T-helper 1 cell (primary cell): Measurements from ENCODE around the gene ABTB1.
A peak's percentile ranks its signal among the peaks of the same experiment; 100 is the strongest.
"Not testable (repeated sequence)": the region's sequence is repeated elsewhere in the genome, so short reads cannot be mapped to it uniquely, and the experiment has no call there.

Source experiments
- DNase-seq, 5 donors: peaks; one replicate each; pipeline ENCODE4 v3.0.0-alpha.2; 2012 to 2020

The ABTB1 gene

DNA sequence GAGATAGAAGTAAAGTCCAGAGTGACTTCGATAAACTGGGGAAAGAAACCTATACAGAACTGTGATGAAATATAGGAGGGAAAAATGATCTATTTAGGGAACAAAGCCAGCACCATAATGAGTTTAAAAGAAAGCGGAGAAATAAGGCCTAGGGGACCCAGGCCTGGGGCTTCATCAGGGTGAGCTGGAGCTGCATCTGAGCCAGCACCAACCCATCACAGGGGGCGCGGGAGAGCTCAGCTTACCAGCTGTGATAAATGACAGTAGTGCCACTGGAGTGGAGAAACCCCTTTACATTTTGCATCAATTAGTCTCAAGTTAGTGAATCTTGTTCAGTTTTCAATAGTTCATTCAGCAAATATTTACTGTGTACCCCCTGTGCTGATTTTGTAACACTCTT is 22.5 kb upstream of the ABTB1 start:
- no peak for DNase-seq

DNA sequence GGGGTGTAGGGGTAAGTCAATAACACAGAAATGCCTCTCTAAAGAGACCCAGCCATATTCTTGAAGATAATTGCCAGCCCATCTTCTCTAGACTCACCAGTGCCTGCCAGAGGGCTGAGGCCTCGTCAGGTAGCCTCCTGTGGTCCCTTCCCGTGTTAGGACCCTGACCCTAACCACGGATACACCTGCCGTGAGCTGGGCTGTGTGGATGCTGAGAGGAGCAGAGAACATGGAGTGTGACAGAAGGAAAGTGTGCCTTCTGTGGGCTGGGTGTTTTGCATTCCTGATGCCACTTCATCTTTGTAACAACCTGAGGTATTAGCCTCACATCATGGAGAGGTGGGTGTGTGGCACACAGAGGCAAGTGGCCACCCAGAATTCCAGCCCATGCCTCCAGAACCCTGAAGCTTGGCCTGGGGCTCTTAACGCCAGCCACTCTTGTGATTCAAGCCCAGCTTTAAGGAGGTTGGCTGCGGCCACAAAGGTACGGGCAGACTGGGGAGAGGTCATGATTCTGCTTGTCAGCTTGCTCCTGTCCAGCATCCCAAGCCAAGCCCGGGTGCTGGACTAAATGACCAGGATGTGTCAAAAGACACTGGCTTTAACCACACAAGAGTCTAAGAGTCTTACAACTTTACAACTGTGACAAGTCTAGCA is 21.1 kb upstream of the ABTB1 start:
- DNase-seq = no peak

DNA sequence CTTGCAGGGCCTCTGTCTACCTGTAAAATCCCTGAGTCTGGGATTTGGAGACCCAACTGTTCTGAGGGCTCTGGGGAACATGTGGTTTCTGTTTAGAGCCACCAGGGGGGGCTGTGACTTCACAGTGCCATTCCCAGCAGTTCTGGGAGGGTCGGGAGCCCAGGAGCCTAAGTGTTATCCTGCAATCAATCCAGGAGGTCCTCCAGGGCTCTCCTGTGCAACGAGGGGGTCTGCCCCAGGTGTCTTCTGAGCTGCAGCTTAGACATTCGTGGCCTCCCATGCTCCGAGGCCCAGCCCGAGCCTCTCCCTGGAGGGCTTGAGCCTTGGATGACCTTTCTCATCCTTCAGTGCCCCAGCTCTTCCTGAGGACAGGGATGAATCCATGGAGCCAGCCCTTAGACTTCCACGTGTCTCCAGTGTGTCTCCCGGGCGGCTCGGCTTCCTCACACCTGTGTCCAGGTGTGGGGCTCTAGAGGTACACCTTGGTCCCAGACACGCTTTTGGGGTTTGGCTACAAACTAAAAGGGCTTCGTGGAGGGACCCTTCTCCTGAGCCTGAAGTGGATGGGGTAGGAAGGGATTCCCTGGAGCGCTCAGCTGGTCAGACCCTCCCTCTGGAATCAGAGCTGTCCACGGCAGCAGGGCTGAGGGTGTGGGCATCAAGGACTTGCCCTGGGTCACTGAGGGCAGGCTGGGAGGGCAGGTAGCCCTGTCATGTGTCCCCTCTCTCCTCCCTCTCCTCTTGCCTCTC is 20.3 kb upstream of the ABTB1 start:
- DNase-seq = no peak

DNA sequence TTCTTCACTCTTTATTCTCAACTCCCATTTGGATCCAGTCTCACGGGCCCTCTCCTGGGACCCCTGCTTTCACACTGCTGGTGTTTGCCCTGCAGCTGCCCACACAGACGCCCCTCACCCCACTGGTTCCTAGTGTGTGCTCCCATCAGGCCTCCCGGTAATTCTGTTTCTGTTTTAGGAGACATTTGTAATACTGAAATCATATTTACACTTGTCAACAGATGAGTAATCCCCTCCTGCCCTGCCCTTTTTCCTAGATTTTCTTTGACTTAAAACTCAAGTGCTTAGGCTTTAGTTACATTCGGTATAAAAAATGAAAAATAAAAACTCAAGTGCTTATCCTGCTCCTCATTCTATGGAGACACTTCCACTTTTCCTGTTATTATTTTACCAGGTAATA is 18.4 kb upstream of the ABTB1 start:
- no peak for DNase-seq

DNA sequence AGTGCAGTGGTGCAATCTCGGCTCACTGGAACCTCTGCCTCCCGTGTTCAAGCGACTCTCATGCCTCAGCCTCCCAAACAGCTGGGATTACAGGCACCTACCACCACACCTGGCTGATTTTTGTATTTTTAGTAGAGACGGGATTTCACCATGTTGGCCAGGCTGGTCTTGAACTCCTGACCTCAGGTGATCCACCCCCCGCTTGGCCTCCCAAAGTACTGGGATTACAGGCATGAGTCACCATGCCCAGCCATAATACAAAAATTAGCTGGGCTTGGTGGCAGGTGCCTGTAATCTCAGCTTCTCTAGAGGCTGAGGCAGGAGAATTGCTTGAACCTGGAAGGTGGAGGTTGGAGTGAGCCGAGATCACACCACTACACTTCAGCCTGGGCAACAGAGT is 17.8 kb upstream of the ABTB1 start:
- DNase-seq = not testable (repeated sequence)

DNA sequence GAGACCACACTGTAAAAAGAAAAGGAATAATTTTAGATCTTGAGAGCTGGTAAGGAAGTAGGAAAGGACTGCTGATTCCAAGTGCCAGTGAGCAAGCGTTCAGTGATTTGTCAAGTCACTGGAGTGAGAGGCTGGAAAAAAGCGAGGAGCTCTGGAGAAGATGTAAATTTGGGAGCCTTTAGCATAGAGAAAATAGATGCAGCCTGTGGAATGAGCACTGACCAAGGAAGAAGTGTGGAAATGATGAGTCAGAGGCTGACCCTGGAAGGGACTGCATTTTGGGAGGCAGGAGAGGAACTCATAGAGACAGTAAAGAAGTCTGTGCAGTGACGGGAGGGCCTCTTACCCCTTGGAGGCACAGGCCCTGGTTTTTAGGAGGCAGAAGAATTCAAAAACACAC is 17.1 kb upstream of the ABTB1 start:
- no peak for DNase-seq

DNA sequence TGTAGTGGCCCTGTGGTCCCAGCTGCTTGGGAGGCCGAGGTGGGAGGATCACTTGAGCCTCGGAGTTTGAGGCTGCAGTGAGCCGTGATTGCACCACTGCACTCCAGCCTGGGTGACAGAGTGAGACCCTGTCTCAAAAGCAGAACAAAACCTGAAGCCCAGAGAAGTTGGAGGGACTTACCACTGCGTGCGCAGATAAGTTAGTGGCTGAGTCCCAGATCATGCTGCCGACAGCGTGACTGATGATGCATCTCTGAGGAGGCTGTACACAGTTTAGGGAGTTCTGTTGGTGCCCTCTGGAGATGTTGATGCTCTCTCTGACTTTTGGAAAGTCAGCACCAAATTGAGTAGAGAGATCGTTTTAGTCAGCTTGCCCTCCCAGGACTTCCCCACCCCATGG is 15.8 kb upstream of the ABTB1 start:
- no peak for DNase-seq

DNA sequence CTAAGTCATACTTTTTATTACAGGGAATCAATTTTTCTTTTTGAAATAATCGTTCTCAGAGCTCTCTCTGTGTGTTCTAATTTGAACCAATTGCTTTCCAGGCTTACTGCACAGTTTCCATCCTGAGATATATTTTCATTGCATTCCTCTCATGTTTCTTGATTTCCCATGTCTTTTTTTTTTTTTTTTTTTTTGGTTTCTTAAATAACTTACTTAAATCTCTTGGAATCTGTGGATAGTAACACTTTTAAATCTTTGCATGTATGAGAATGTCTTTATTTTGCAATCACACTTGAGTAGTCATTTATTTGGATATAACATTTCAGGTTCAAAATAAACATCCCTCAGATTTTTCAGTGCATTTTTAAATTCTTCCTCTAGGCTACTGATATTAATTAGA is 14.5 kb upstream of the ABTB1 start:
- DNase-seq = no peak

DNA sequence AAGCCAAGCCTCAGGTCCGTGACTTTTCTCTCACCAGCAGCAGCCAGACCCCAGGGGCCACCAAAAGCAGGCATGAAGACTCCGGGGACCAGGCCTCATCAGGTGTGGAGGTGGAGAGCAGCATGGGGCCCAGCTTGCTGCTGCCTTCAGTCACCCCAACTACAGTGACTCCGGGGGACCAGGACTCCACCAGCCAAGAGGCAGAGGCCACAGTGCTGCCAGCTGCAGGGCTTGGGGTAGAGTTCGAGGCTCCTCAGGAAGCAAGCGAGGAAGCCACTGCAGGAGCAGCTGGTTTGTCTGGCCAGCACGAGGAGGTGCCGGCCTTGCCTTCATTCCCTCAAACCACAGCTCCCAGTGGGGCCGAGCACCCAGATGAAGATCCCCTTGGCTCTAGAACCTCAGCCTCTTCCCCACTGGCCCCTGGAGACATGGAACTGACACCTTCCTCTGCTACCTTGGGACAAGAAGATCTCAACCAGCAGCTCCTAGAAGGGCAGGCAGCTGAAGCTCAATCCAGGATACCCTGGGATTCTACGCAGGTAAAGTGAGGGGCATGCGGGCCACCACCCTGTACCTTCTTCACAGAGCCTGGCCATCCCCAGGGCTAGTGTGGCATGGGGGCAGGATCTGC is 12.0 kb upstream of the ABTB1 start:
- no peak for DNase-seq

DNA sequence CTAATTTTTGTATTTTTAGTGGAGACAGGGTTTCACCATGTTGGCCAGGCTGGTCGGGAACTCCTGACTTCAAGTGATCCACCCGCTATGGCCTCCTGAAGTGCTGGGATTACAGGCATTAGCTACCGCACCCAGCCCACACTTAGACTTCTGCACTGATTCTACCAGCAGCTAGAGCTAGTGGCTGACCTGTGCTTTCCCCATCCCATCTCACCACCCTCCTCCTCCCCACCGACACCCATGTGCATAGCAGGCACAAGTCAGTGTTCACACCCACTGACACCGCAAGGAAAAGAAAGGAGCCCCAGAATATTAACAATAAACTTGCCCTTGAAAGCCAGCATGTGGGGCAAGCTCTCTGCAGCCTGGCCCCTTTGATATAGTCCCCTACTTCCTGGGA is 11.2 kb upstream of the ABTB1 start:
- no peak for DNase-seq

DNA sequence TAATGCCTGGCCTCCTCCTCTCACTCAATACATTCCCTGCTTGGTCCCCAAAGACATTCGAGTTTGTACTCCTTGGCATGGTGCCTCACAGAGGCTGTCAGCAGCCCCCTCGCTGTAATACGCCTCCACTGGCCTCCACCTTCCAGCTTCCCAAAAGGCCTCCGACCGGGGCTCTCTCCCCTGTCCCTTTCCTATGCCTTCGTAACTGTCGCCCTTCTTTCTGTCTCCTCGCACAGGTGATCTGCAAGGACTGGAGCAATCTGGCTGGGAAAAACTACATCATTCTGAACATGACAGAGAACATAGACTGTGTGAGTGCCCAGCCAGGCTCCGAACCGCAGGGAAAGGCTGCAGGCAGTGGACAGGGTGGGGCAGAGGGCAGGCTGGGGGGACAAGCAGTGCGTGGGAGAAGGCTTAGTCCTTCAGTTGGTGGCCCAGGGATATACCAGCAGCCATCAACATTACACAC is 10.7 kb upstream of the ABTB1 start:
- DNase-seq = no peak

DNA sequence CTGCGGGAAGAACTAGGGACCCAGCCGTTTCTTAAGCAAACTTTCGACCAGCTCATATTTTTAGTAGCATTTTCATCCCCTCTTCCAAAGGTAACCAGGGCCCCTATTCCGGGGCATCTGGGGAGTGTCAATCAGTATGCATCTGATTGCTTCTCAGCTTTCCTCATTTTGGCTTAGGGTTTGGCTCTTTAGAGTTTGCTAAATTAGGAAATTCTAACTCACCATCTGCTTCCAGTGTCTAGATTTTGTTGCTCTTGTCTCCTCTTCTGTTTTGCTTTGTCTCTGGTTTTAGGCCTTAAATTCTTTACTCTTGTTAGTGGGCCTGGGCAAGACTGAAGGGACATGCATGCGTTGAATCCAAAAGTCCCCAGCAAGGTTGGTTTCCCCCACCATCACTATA is 9.6 kb upstream of the ABTB1 start:
- DNase-seq = no peak

DNA sequence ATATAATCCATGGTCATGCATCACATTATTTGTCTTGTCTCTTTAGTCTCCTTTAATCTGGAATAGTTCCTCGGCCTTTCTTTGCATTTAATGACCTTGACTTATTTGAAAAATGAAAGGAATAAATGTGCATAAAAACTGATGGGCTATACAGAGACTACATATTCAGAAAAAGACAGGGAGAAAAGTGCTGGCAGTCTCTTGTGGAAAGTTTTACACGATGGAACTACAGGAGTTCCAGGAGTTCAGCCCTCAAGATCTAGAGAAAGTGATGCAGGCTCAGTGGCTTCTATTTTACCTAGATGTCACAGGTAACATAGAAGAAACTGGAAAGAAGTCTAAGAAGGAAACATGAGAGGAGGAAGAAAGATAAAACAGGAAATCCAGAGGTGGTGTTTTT is 7.6 kb upstream of the ABTB1 start:
- no peak for DNase-seq

DNA sequence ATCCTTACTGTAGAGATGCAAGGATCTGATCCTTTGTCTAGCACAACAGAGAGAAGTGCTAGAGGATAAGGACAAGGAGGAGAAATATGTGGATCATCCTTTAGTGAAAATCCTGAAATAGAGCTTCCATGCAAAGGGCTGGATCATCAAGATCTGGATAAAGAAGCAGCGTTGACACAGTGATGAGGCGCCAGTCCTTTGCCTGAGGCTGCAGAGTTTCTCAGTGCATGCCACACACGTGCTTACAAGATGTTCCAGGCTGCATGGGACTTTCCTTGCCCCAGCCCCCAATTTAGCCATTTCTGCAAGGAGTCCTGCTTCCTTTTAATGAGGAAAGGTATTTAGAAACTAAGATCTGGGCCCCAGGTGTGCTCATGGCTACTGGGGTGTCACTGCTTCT is 7.2 kb upstream of the ABTB1 start:
- no peak for DNase-seq

DNA sequence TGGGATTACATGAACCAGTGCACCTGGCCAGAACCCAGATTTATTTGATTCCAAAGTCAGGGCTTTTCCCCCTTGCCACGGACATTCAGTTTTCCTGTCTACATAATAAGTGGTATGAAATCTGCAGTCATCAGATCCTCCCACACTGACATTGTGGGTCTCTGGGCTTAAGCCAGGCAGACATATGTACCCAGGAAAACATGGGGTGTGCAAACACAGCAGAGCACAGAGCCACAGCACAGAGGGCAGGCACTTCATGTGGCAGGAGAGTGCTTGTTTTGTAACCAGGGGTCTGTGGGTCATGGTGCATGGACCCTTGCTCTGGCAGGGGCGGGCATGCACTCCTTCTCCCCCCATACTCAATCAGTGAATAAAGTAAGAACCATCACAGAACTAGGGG is 6.1 kb upstream of the ABTB1 start:
- no peak for DNase-seq

DNA sequence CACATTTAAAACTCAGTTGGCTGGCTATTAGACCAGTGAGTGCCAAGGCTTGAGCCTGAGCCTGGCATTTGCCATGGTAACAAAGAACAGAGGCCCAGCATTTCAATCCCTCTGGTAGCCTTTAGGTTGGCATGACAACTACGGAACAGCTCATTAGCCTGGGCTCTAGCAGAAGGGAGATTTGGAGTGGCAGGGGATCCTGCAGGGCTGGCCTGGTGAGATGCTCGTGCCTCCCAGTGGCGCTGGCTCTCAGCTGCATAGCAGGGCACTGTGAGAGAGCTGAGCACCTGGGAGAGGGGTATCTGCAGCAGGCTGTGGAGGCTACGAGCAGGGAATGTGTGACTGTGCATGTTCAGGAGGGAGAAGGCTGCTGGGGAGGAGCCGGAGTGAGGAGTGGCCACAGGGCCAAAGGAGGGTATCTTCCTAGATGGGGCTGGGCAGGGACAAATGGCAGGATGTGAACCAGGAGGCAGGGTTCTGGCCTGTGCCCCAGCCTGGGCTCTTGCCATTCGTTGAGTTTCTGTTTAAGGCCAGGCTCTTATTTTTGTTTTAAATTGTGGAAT is 5.6 kb upstream of the ABTB1 start:
- DNase-seq = no peak

DNA sequence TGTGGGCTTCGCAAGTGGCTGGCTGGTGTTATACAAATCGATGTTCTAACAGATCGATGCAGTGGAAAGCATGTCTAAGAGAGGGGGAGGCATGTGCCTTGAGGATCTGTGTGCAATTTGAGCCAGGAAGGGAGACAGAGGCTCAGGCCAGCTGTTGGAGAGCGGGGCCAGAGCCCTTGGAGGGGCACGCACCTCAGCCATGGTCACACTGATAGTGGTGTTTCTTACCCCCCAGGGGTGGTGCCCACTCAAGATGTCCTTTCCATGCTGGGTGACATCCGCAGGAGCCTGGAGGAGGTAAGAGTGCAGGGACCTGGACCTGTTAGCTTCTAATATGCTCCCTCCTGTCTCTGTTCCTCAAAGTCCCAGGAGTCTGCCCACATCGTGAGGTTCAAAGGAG is 3.8 kb upstream of the ABTB1 start:
- DNase-seq = no peak

DNA sequence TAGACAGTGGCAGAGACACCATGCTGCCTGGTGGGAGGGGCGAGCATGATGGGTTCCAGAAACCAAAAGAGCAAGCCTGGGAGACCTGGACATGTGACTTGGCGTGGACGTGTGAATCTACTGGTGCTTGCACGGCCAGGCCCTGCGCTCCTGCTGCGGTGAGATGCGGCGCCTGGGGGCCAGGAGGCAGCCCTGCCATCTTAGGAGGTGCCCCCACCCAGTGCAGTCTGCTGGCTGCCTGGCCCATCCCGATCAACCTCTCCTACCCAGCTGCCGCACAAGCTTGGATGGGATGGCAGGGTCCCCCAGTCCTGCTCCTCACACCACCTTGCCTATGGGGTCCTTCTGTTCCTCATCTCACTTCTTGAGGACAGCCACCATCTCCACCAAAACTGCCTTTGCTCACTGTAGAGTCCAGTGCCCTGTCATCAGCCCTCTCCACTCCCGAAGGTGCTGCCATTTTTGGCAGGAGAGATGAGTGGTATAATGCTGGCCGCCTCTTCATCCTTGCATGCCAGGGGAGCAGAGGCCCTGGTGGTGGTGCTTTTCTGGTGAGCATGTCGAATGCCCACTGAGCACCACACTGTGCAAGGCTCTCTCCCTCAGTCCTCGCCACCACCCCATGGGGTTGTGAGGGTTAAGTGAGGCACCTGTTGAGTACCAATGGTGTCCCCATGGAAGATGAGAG is 3.1 kb upstream of the ABTB1 start:
- no peak for DNase-seq

DNA sequence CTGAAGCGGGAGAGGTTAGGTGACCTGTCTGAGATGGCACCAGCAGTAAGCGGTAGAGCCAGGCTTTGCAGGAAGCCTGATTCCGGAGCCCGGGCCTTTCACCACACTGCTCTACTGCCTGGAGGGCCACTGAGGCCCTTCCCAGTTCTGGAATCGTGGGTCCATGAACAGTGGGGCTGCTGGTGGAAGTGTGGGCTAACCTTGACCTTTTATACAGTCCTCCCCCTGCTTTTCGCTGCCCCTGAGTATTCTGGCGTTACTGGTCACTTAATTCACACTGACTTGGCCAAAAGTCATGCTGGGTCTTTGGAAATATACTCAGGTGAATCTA is 2.6 kb upstream of the ABTB1 start:
- peak in 1 of 5 donors; percentile 9 for DNase-seq

DNA sequence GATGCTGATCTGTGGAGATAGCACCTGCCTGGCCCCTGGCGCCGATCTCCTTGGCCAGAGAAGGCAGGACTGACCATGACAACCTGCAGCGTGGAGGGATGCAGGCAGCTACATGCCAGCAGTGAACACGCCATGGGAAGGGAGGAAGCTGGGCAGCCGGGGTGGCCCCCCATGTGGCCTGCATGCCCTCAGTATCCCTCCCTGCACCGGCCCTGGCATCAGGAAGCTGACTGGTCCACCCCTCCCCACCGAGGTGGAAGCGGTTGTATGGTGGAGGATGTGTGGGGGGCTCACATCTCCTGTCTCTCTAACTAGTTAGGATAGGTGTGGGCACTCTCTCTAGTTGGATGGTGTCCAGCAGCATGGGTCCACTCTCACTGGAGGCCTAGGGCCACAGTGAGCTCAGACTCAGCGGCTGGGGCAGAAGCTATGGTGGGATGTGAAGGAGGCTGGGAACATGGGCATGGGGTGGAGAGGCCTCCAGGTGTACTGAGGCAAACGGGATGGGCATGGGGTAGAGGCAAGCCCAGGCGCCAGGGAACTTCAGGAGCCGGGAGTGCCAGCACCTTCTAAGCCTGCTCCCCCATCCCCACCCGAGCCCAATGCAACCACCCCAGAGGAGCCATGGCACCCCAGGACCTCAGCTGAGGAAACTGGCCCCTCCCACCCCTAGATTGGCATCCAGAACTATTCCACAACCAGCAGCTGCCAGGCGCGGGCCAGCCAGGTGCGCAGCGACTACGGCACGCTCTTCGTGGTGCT is 1.8 kb upstream of the ABTB1 start:
- DNase-seq = peak in 1 of 5 donors; percentile 9

DNA sequence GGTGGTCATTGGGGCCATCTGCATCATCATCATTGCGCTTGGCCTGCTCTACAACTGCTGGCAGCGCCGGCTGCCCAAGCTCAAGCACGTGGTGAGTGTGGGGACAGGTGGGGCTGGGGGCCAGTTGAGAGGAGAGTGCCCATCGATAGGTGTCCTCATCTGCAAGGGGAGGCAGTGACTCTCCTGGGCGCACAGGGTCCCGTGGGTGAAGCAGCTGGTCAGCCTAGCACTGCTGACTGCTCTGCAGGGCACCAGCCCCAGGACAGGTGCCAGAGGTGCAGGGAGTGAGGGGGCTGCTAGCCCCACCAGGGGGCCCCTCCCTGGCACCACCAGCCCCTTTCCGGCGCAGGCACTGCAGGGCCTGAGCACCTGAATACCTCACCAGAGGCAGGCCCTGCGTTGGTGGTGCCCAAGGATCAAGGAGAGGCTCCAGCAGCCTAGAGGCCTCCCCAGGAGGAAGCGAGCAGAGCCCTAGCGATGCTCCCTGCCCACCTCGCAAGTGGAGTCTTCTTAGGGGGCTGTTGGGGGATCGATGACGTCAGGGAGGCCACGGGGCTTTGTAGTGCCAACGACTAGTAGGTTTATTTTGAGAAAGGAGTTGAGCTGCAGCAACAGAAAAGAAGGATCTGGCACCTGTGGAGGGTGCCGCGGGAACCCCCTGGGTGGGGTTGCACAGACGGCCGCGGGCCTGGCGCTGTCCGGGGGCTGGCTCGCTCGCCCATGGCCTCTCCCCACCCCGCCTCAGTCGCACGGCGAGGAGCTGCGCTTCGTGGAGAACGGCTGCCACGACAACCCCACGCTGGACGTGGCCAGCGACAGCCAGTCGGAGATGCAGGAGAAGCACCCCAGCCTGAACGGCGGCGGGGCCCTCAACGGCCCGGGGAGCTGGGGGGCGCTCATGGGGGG is 976 bp upstream of the ABTB1 start:
- peak in 2 of 5 donors; percentile 12 to 28 for DNase-seq
